GM19238 (cell line): ENCODE results near the gene FMO5.

Source experiments
- DNase-seq: peaks from one replicate; pipeline ENCODE4 v3.0.0; 2011; ENCODE audit warnings: low spot score; ENCODE audit not compliant: insufficient read length

The FMO5 gene

GRCh38 chr1:147142886-147143285, 82.3 kb downstream of the FMO5 start:
- no peak for DNase-seq
